GM20000 (cell line): ENCODE results near the gene ELK3.

Experiments
- DNase-seq: peaks from one replicate; pipeline ENCODE4 v3.0.0; 2012; ENCODE audit warnings: low spot score
- TF ChIP-seq, protein P1 (sequence below): IDR thresholded peaks from 2 replicates; pipeline ENCODE4 v1.5.1; 2012; ENCODE audit warnings: mild to moderate bottlenecking, control low read depth; ENCODE audit errors: extremely low read depth, missing control alignments

Gene ELK3

DNA sequence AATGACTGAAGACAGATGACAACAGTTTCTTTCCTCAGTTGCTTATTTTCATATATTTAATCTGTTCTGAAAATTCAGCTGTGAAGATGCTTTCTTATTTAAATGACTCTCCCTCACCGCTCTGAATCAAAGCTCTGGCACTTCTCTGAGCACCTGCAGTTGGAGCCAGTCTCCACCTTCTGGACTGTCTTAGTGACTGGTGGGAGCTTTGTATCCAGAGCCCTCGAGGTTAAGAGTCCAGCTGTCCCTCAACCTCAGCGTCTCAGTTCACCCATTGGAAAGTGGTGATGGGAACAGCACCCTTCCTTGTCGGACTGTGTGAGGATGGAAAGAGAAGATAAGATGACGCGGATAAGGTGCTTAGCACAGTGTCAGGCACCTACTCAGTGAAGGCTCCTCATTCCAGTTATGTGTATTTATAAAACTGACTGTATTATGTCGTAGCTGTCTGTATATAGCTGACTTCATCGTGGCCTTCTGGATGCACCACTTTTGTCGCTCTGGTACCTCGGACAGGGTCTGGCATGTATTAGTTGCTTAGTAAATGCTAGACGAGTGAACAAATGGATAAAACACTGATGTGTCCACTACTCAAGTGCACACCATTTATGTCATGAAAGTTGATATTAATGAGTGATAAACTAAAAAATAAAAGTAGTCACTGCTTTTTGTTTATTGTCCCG lies 34.5 kb downstream of the ELK3 start:
- DNase-seq, result no peak
- TF ChIP-seq, protein P1, sequence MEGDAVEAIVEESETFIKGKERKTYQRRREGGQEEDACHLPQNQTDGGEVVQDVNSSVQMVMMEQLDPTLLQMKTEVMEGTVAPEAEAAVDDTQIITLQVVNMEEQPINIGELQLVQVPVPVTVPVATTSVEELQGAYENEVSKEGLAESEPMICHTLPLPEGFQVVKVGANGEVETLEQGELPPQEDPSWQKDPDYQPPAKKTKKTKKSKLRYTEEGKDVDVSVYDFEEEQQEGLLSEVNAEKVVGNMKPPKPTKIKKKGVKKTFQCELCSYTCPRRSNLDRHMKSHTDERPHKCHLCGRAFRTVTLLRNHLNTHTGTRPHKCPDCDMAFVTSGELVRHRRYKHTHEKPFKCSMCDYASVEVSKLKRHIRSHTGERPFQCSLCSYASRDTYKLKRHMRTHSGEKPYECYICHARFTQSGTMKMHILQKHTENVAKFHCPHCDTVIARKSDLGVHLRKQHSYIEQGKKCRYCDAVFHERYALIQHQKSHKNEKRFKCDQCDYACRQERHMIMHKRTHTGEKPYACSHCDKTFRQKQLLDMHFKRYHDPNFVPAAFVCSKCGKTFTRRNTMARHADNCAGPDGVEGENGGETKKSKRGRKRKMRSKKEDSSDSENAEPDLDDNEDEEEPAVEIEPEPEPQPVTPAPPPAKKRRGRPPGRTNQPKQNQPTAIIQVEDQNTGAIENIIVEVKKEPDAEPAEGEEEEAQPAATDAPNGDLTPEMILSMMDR, result no peak

DNA sequence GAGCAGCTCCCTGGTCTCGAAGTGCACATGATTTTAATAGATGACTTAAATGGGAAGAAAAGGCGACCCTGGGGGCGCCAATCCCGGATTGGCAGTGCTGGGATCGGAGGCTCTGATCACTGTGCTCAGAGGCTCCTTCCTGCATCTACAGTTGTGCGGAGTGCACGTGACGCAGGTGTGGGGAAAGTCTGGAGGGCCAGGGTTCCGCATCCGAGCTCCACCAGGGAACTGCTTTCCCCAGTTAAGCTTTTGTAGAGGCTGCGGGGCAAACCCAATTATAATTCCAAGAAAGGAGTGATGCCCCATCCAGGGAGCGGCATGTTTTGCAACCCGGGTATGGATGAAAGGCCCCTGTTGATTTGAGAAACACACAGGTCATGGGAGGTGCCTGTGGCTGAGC lies 36.5 kb downstream of the ELK3 start:
- TF ChIP-seq, protein P1, result no peak
- DNase-seq, result no peak

DNA sequence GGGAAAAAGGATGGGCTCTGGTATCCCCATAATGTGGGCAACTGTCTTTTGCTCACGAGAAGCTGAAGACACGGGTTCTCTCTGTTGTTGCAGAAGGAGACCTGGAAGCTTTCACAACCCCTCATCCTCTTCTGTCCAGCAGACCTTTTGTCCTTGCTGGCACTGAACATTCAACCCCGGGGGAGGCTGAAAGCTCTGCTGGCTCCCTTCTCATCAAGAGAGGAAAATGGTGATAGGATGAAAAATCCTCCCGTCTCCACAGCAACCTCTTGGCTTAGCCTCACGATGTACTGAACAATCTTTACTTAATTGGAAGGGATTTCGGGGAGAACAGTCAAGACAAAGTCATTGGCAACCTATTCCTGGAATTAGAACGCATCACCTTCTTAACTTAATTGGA lies 39.0 kb downstream of the ELK3 start:
- TF ChIP-seq, protein P1, result no peak
- DNase-seq, result no peak

DNA sequence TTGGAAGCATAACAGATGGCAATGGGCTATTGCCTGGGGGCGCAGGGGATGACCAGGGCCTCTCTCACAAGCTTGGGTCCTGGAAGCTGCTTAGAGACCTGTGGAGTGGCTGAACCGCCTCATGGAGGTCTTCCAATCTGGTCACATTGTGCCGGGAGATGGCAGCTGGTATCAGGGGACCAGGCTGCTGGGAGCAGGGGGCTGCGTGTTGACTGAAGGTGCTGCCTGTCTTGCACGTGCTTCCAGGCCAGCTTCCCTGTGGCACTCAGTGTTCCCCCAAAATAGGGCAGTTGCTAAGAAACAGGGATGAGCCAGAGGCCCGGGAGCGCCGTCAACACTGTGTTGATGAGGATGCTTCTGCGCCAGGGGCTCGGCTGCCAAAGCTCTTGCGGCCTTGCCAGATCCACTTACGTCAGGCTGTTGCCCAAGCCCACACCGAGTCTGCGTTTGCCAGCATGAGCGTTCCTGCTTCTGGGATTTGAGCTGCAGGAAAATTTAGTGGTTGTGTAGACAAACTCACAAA lies 39.8 kb downstream of the ELK3 start:
- no peak for DNase-seq
- TF ChIP-seq, protein P1, result no peak

DNA sequence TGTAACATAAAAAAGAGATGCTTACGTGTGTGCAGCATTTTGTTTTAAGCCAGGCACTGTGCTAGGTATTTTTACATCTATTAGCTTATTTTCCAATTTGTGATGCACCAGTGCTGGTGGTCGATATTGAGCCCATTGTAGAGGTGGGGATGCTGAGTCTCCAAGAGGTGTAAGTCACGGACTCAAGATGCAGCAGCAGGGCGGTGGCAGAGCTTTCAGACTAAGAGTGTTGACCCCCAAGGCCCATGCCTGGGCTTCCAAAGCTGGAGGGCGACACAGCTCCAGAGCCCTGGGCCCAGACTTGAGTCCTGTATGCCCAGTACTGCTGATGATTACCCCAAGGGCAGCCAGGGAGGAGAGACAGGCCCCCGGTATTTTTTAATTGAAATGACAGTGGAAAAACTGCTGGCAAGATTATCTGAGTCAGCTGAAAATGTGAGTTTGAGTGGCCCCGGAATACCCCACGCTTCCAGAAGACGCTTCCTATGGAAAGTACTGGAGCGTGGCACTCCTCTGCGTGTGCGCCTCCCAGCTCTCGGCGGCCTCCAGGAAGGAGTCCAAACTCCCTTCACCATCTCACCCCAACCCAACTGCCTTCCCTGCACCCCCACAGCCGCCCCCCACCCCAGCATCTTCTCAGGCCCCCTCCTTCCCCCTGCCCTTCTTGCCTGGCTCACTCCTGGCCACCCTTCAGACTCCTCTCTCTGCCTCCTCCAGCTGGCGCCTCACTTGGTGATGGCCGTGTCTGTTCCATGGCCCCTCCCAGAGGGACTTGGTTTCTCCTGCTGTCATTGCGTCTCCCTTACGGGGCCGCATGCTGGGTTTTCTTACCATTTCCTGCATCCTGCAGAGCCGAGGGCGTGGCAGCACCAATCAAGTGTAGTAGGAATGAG lies 40.7 kb downstream of the ELK3 start:
- TF ChIP-seq, protein P1, result no peak
- DNase-seq, result no peak

DNA sequence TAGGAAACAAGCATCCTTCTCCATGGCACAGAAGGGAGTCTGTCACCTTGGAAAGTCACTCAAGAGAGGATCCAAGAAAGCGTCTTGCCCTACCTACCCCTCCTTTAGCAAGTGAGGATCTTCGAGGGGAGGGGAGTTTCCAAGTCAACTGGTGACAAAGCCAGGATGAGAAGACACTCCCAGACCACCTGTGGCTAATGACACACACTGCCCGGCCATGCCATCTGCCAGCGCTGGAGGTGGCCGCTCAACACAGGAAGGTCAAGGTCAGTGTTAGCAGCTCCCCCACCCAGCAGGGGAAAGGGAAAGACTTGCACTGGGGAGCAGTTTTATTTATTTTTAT lies 41.3 kb downstream of the ELK3 start:
- DNase-seq, result no peak
- TF ChIP-seq, protein P1, result no peak

DNA sequence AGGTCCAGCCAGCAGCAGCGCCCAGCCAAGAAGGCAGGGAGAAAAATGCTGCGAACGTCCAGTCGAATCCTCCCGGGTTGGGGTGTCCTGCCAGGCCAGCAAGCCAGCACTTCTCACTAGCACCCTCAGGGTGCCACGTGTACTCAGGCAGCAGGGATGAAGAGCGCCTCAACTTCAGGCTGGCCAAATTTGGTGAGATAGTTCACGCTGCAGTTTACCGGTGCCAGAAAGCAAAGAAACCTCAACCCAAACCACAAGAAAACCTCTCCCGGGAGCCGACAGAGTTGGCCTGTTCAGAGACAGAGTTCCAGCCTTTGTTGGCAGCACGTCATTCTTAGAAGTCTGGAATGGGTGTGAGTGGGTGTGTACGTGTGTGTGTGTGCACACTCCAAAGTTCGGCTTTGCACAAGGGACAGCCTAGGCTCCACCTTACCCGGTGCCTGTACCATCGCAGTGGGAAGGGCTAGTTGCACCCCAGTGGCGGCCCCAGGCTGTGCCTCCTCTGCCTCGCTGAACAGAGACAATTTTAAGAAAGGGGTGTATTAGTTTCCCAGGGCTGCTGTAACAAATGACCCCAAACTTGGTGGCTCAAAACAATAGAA lies 42.1 kb downstream of the ELK3 start:
- TF ChIP-seq, protein P1, result no peak
- DNase-seq, result no peak
